HepG2 (cell line): ENCODE measurements around the gene MSMO1. TPM values are rescaled to one million over a fixed set of nuclear protein-coding genes. Genes with fewer than 3 reads are reported as not detected.

ENCODE experiments used
- CREB1 ChIP-seq, 2 experiments: fragments of 450-650 bp in 1 of 2; IDR thresholded peaks; 2 replicates each; pipeline ENCODE4 v1.6.1; 2016 to 2017; ENCODE audit warnings: control low read depth in 1 of 2, mild to moderate bottlenecking in 1 of 2, missing compliant biosample characterization in 1 of 2, missing genetic modification characterization in 1 of 2
- CREM ChIP-seq, 2 experiments: sonication (generic) in 1 of 2; formaldehyde crosslinking in 1 of 2; IDR thresholded peaks; 2 replicates each; pipeline versions ENCODE4 v1.4.0 to v1.6.1; 2016 to 2020; ENCODE audit warnings: antibody characterized with exemption in 1 of 2, mild to moderate bottlenecking in 1 of 2, missing genetic modification reagents in 1 of 2
- EP300 ChIP-seq, 3 experiments: sonication (generic) in 1 of 3; formaldehyde crosslinking in 1 of 3; IDR thresholded peaks; 2 replicates each; pipeline versions ENCODE4 v1.5.1 to v1.6.1; 2011 to 2020; ENCODE audit warnings: low read depth in 2 of 3, low read length in 2 of 3, borderline replicate concordance in 1 of 3, improper control_type of control experiment in 1 of 3, mild to moderate bottlenecking in 1 of 3, missing genetic modification reagents in 1 of 3, moderate library complexity in 1 of 3
- ETV6 ChIP-seq: sonication (generic); formaldehyde crosslinking; conservative IDR thresholded peaks from 2 replicates; pipeline ENCODE4 v1.4.0; 2020; ENCODE audit warnings: missing genetic modification reagents
- IRX3 ChIP-seq: sonication (generic); formaldehyde crosslinking; IDR thresholded peaks from 2 replicates; pipeline ENCODE4 v1.8.1; 2023; ENCODE audit warnings: mild to moderate bottlenecking, low read depth, missing genetic modification reagents, borderline replicate concordance
- NRL ChIP-seq: sonication (generic); formaldehyde crosslinking; IDR thresholded peaks from 2 replicates; pipeline ENCODE4 v1.5.0; 2020; ENCODE audit warnings: missing genetic modification reagents, mild to moderate bottlenecking, moderate library complexity, borderline replicate concordance
- PAF1 ChIP-seq: IDR thresholded peaks from 2 replicates; pipeline ENCODE4 v1.6.1; 2016; ENCODE audit warnings: missing genetic modification reagents, missing compliant biosample characterization
- POGZ ChIP-seq: sonication (generic); formaldehyde crosslinking; IDR thresholded peaks from 2 replicates; pipeline ENCODE4 v1.4.0; 2020; ENCODE audit warnings: mild to moderate bottlenecking, missing genetic modification reagents
- PRMT3 ChIP-seq: sonication (generic); formaldehyde crosslinking; IDR thresholded peaks from 2 replicates; pipeline ENCODE4 v1.8.1; 2022; ENCODE audit warnings: low read depth, mild to moderate bottlenecking, moderate library complexity, missing genetic modification reagents, borderline replicate concordance
- SMAD3 ChIP-seq: sonication (generic); formaldehyde crosslinking; IDR thresholded peaks from 2 replicates; pipeline ENCODE4 v1.4.0; 2020; ENCODE audit warnings: missing genetic modification reagents
- ZBTB38 ChIP-seq: sonication (generic); formaldehyde crosslinking; IDR thresholded peaks from 2 replicates; pipeline ENCODE4 v1.5.1; 2020; ENCODE audit warnings: mild to moderate bottlenecking, missing genetic modification reagents
- ZFP41 ChIP-seq: sonication (generic); formaldehyde crosslinking; IDR thresholded peaks from 2 replicates; pipeline ENCODE4 v1.4.0; 2020; ENCODE audit warnings: mild to moderate bottlenecking, missing genetic modification reagents, borderline replicate concordance
- ZNF276 ChIP-seq: sonication (generic); formaldehyde crosslinking; IDR thresholded peaks from 2 replicates; pipeline ENCODE4 v1.4.0; 2020; ENCODE audit warnings: mild to moderate bottlenecking, low read depth, missing genetic modification reagents
- ZNF3 ChIP-seq: IDR thresholded peaks from 2 replicates; pipeline ENCODE4 v1.7.0; 2017; ENCODE audit warnings: inconsistent platforms
- ZNF30 ChIP-seq: sonication (generic); formaldehyde crosslinking; IDR thresholded peaks from 2 replicates; pipeline ENCODE4 v1.5.0; 2020; ENCODE audit warnings: mild to moderate bottlenecking, missing genetic modification reagents
- ZNF33A ChIP-seq: sonication (generic); formaldehyde crosslinking; IDR thresholded peaks from 2 replicates; pipeline ENCODE4 v1.5.1; 2020; ENCODE audit warnings: missing genetic modification reagents, mild to moderate bottlenecking, moderate library complexity, borderline replicate concordance
- ZNF772 ChIP-seq: sonication (generic); formaldehyde crosslinking; IDR thresholded peaks from 2 replicates; pipeline ENCODE4 v1.5.0; 2020; ENCODE audit warnings: mild to moderate bottlenecking, missing genetic modification reagents
- ZSCAN31 ChIP-seq: sonication (generic); formaldehyde crosslinking; IDR thresholded peaks from 2 replicates; pipeline ENCODE4 v1.5.0; 2020; ENCODE audit warnings: low read depth, mild to moderate bottlenecking, missing genetic modification reagents
- polyA plus RNA-seq, 8 experiments: library from polyadenylated mRNA; depleted of rRNA in 3 of 8; stranded (reverse) in 7 of 8; unstranded in 1 of 8; fragments of >200 nt; fragmentation: Illumina TruSeq in 4 of 8; extraction: Trizol in 4 of 8; gene quantifications; 2 replicates each; pipeline versions ENCODE4 v1.2.1 to v1.2.3, GENCODE V29; 2011 to 2016; ENCODE audit warnings: low read depth in 4 of 8, missing spikeins in 1 of 8, mixed read lengths in 1 of 8; ENCODE audit not compliant: insufficient read depth in 1 of 8
- total RNA-seq, 5 experiments: library from RNA; depleted of rRNA; stranded (reverse); fragments of >200 nt; fragmentation: Illumina TruSeq; extraction: Trizol; gene quantifications; 2 replicates each; pipeline ENCODE4 v1.2.3, GENCODE V29; 2016; ENCODE audit warnings: low read depth in 1 of 5
- TF ChIP-seq, protein P1 (sequence below): sonication (generic); formaldehyde crosslinking; IDR thresholded peaks from 2 replicates; pipeline ENCODE4 v1.4.0; 2020; ENCODE audit warnings: mild to moderate bottlenecking, missing genetic modification reagents
- TF ChIP-seq, protein P2 (sequence below): sonication (generic); formaldehyde crosslinking; IDR thresholded peaks from 2 replicates; pipeline ENCODE4 v1.4.0; 2020; ENCODE audit warnings: missing genetic modification reagents; ENCODE audit errors: not compliant biosample characterization

The MSMO1 gene
- total and polyA plus RNA-seq, 2 of the 13 experiments (the other 11 are each of a cell fraction or from before 2014, with no cell fraction given), result 98.1 to 216 TPM

DNA sequence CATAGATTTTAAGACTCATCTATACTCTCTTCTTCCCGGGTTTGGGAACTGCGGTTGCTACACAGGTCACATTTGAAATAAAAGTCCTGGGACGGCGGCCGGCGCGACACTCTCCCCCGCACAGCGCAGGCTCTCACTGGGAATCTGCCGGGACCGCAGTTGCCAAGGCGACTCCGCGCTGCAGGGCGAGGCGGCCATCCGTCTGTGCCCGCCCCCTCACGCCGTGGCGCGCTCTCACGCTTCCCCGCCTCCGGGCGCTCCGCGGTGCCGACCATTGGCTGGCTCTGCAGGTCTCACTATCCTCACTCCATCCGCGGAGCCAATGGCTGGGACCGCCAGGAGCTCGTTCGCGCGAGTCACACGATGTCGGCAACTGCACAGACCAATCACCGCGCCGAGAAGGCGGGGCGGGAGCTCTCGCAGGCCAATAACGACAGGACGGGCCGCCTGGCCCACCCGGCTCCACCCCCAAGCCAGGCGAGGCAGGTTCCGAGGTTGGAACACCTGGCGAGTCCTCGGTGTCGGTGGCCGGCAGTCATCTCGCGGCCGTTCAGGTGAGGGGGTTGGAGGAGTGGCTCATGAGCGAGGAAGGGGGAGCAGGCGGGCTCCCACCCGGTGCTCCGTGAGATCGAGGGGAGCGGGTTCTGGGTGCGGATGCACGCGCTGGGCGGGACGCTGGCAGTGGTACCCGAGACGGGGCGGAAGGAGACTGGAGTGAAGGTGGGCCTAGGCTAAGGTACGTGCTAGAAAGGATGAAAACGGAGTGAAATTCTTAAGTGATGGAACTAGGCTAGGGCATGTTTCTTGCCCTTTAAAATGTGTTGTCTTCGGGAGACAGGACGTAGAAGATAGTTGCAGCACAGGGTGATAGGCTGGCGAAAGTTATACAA is at the start of gene MSMO1 (continued):
- TF ChIP-seq EP300 (IDR thresholded peaks at IDR 0.05; ENCODE audit: low read depth in 2 of 2, low read length in 2 of 2) (peak in 1 of 2 experiments; percentile 78; a peak in 2 of 4 replicates), EP300 (CRISPR knock-in tag; IDR thresholded peaks at IDR 0.05; ENCODE audit: borderline replicate concordance) (peak; percentile 45; the same call in 1 of the 2 replicates), ZNF30 (CRISPR knock-in tag) (no peak), CREM (IDR thresholded peaks at IDR 0.05) (peak; percentile 88), CREM (CRISPR knock-in tag; IDR thresholded peaks at IDR 0.05) (0 out of 2 replicates have a peak, but pooled peaks have one; percentile 24), ZNF3 (no peak), ZSCAN31 (peak; percentile 57; the same call in 1 of the 2 replicates), PAF1 (peak; percentile 75; the same call in 1 of the 2 replicates), POGZ (CRISPR knock-in tag) (peak; percentile 94), ZNF772 (CRISPR knock-in tag) (no peak; the same call in 1 of the 2 replicates), NRL (CRISPR knock-in tag) (peak; percentile 84; the same call in 1 of the 2 replicates), CREB1 (IDR thresholded peaks at IDR 0.05) (peak; percentile 94), CREB1 (CRISPR knock-in tag; IDR thresholded peaks at IDR 0.05) (peak; percentile 95), ZNF33A (CRISPR knock-in tag) (no peak), PRMT3 (no peak), ZFP41 (no peak), ETV6 (peak; percentile 76; the same call in 1 of the 2 replicates), ZNF276 (peak; percentile 92; the same call in 1 of the 2 replicates), ZBTB38 (peak; percentile 10; the same call in 1 of the 2 replicates), SMAD3 (no peak), IRX3 (CRISPR knock-in tag) (peak; percentile 24; the same call in 1 of the 2 replicates)
- TF ChIP-seq, protein P1, sequence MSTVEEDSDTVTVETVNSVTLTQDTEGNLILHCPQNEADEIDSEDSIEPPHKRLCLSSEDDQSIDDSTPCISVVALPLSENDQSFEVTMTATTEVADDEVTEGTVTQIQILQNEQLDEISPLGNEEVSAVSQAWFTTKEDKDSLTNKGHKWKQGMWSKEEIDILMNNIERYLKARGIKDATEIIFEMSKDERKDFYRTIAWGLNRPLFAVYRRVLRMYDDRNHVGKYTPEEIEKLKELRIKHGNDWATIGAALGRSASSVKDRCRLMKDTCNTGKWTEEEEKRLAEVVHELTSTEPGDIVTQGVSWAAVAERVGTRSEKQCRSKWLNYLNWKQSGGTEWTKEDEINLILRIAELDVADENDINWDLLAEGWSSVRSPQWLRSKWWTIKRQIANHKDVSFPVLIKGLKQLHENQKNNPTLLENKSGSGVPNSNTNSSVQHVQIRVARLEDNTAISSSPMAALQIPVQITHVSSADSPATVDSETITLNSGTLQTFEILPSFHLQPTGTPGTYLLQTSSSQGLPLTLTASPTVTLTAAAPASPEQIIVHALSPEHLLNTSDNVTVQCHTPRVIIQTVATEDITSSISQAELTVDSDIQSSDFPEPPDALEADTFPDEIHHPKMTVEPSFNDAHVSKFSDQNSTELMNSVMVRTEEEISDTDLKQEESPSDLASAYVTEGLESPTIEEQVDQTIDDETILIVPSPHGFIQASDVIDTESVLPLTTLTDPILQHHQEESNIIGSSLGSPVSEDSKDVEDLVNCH (CRISPR knock-in tag), result no peak
- TF ChIP-seq, protein P2, sequence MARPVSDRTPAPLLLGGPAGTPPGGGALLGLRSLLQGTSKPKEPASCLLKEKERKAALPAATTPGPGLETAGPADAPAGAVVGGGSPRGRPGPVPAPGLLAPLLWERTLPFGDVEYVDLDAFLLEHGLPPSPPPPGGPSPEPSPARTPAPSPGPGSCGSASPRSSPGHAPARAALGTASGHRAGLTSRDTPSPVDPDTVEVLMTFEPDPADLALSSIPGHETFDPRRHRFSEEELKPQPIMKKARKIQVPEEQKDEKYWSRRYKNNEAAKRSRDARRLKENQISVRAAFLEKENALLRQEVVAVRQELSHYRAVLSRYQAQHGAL (CRISPR knock-in tag), result no peak
